Neural cell (in vitro differentiated cells): ENCODE results near the gene LTO1.

Source experiments
- EP300 ChIP-seq: fragments of 450-650 bp; conservative IDR thresholded peaks from 2 replicates; pipeline ENCODE4 v1.6.1; 2014; ENCODE audit warnings: antibody characterized with exemption, mild to moderate bottlenecking, moderate library complexity; ENCODE audit not compliant: poor library complexity, severe bottlenecking
- EZH2 ChIP-seq: fragments of 200-600, 300-800 bp; shearing (Covaris generic), sonication (generic); IDR thresholded peaks from 2 replicates; pipeline ENCODE4 v1.6.1; 2014; ENCODE audit warnings: antibody characterized with exemption, low read length, borderline replicate concordance, mild to moderate bottlenecking; ENCODE audit not compliant: insufficient read depth, poor library complexity, severe bottlenecking
- POLR2AphosphoS5 ChIP-seq: IDR thresholded peaks from 2 replicates; pipeline ENCODE4 v1.6.1; 2012
- RAD21 ChIP-seq: fragments of 450-650 bp; conservative IDR thresholded peaks from 2 replicates; pipeline ENCODE4 v1.6.1; 2014; ENCODE audit warnings: antibody characterized with exemption, mild to moderate bottlenecking, moderate library complexity
- REST ChIP-seq: IDR thresholded peaks from 2 replicates; pipeline ENCODE4 v1.6.1; 2012; ENCODE audit warnings: borderline replicate concordance
- TAF1 ChIP-seq: IDR thresholded peaks from 2 replicates; pipeline ENCODE4 v1.6.1; 2012; ENCODE audit warnings: low read depth
- TF ChIP-seq, protein P1 (sequence below): fragments of 450-650 bp; IDR thresholded peaks from 2 replicates; pipeline ENCODE4 v1.5.1; 2014; ENCODE audit warnings: antibody characterized with exemption, mild to moderate bottlenecking, moderate library complexity; ENCODE audit not compliant: poor library complexity, severe bottlenecking

DNA sequence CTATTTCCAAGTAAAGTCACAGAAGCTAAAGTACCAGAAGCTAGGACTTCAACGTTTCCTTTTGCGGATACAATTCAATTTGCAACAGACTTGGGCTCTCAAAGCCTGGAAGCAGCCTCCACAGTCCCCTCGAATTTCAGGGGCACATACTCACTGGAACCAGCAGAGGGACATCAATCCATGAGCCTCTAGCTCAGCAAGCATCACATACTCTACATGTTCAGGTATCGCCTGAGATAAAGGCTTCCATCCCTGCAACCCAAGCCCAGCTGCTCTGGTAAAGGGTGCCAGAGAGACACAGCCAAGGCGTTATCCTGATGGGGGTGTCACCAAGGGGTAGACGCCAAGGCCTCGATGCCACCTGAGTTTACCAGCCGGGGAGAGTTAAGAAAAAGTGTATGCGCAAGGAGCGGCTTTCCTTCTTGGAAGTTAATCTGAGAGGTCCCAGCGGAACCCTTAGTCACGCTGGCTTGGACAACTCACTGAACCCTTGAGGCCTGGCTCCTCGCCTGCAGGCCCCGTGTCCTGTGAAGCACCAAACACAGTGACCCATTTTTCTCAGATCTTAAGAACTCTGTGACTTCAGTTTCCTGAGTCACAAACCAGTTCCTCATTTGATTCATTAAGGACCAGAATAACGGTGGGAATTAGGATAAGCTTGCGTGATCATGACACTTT lies 13.0 kb downstream of the LTO1 start:
- TF ChIP-seq RAD21, result no peak
- TF ChIP-seq, protein P1, sequence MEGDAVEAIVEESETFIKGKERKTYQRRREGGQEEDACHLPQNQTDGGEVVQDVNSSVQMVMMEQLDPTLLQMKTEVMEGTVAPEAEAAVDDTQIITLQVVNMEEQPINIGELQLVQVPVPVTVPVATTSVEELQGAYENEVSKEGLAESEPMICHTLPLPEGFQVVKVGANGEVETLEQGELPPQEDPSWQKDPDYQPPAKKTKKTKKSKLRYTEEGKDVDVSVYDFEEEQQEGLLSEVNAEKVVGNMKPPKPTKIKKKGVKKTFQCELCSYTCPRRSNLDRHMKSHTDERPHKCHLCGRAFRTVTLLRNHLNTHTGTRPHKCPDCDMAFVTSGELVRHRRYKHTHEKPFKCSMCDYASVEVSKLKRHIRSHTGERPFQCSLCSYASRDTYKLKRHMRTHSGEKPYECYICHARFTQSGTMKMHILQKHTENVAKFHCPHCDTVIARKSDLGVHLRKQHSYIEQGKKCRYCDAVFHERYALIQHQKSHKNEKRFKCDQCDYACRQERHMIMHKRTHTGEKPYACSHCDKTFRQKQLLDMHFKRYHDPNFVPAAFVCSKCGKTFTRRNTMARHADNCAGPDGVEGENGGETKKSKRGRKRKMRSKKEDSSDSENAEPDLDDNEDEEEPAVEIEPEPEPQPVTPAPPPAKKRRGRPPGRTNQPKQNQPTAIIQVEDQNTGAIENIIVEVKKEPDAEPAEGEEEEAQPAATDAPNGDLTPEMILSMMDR, result no peak
- no peak for TF ChIP-seq POLR2AphosphoS5
- no peak for TF ChIP-seq EZH2
- TF ChIP-seq TAF1, result no peak
- TF ChIP-seq REST, result no peak
- TF ChIP-seq EP300, result no peak
